CMK (cell line): ENCODE data around the gene ENO1.
A peak's percentile ranks its signal among the peaks of the same experiment; 100 is the strongest.
"Not testable (repeated sequence)": the region's sequence is repeated elsewhere in the genome, so short reads cannot be mapped to it uniquely, and the experiment has no call there.

Experiments used
- DNase-seq: peaks from one replicate; pipeline ENCODE4 v3.0.0-alpha.2; 2010; ENCODE audit warnings: low read depth

The ENO1 gene

GRCh38 chr1:8845104-8846097, 33.1 kb downstream of the ENO1 start:
- no peak for DNase-seq

DNA sequence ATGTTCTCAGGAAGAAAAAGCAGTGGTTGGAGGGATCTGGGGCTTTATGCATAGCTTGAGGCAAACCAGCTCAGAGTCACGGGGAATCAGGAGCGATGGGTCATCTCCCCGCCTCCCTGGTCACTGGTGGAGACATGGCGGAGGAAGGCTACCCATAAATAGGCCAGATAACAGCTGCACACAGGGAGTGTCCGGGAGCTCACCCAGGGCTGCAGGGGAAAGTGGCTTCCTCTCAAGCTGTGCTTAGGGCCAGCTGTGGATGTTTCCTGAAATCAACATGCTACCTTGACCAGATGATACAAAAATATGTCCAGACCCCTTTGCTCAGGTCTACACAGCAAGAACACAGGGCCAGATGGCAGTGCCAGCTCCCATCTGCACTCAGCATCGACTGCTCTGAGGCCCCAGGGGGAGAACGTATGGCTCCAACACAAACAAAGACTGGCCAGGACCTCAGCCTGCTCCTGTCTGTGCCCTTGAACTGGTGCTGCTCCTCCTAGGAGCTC, 33.9 kb downstream of the ENO1 start:
- no peak for DNase-seq

- no peak for DNase-seq
Observed at GRCh38 chr1:8841395-8841794, 37.1 kb downstream of the ENO1 start.

DNA sequence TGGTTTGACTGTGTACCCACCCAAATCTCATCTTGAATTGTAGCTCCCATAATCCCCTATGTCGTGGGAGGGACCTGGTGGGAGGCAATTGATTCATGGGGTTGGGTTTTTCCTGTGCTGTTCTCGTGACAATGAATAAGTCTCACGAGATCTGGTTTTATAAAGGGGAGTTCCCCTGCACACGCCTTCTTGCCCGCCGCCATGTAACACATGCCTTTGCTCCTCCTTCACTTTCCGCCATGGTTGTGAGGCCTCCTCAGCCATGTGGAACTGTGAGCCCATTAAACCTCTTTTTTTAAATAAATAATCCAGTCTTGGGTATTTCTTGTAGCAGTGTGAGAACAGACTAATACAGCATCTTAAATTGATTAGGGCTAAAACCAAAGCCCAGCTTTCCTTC, 38.5 kb downstream of the ENO1 start:
- DNase-seq: no peak

DNA sequence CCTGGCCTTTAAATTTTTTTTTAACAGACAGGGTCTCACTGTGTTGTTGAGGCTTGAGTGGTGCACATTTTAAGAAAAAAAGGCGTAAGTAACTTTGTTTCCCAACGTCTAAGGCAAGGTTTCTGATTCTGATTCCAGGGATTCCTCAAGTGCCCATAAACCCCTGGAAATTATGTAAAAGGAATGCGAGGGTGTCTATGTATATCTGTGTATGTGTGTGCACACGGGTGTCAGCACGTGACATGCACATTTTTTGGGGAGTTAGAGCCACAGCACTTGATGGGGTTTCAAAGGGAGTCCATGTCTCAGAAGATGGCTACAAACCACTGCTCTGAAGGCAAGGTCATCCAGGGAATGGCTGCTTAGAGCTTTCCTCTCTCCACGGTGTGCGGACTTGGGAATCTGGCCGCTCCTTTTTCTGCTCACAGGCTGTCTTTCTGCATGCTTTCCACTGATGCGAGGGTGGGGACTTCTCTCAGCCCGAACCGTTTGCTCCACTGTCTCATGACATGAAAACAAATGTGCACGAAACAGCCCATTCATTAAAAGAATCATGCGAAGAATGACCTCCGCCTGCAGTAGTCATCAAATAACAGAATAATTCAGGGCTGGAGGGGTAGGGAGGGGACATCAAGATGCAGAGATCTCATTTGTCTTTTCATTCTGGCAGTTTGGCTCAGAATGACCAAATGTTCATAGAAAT, 42.4 kb downstream of the ENO1 start:
- no peak for DNase-seq

- DNase-seq: no peak
Observed at GRCh38 chr1:8831340-8831739, 47.1 kb downstream of the ENO1 start.

DNA sequence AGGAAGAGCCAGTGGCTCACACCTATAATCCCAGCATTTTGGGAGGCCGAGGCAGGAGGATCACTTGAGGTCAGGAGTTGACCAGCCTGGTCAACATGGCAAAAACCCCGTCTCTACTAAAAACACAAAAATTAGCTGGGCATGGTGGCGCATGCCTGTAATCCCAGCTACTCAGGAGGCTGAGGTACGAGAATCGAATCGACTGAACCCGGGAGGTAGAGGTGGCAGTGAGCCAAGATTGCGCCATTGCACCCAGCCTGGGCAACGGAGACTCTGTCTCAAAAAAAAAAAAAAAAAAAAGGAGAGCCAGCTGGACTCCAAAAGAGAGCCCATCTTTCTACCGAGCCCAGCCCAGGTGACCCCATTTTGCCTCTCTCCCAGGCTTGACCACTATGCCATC, 47.8 kb downstream of the ENO1 start:
- not testable (repeated sequence) for DNase-seq

- no peak for DNase-seq
Observed at GRCh38 chr1:8825985-8826481, 52.5 kb downstream of the ENO1 start.

DNA sequence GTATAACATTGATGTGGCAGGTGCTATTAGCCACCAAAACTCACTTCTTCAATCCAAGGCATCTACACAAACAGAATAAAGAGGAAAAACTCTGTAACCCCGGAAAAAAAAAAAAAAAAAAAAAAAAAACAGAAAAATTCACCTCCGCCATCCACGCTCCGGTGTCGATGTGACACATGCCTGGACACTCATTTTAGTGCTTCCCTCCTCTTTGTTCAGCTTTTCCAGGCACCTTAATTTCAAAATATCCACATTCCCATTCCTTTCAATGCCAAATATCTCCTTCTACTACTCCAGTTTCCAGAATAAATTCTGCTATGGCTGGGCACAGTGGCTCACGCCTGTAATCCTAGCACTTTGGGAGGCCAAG, 55.2 kb downstream of the ENO1 start:
- DNase-seq: no peak

GRCh38 chr1:8822373-8823294, 55.9 kb downstream of the ENO1 start:
- peak; percentile 65 for DNase-seq

GRCh38 chr1:8821084-8821483, 57.4 kb downstream of the ENO1 start:
- no peak for DNase-seq

GRCh38 chr1:8818789-8819188, 59.7 kb downstream of the ENO1 start:
- not testable (repeated sequence) for DNase-seq

DNA sequence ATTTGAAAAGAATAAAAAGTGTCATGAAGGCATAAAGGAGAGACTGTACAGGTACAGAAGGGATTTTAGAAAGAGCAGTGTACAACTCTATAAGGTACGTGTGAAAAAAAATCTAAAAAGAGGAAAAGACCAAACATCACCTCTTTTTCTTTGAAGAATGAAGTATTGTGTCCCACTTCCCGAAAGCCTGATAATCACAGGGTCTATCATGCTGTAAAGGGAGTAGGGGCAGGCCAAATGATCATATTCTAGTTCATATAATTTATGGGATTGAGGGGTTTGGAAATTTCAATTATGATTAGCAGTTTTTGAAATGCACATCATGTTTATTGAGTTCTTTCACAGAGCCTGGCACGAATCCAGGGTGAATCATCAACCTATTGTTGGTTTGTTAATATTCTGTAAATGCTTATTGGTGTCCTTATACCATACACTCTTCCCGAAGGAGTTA, 60.1 kb downstream of the ENO1 start:
- DNase-seq: no peak

GRCh38 chr1:8817412-8818324, 60.8 kb downstream of the ENO1 start, which contains the start of gene RERE:
Gene RERE, minus strand, starts transcription at chr1:8817640.
- peak; percentile 94 for DNase-seq

DNA sequence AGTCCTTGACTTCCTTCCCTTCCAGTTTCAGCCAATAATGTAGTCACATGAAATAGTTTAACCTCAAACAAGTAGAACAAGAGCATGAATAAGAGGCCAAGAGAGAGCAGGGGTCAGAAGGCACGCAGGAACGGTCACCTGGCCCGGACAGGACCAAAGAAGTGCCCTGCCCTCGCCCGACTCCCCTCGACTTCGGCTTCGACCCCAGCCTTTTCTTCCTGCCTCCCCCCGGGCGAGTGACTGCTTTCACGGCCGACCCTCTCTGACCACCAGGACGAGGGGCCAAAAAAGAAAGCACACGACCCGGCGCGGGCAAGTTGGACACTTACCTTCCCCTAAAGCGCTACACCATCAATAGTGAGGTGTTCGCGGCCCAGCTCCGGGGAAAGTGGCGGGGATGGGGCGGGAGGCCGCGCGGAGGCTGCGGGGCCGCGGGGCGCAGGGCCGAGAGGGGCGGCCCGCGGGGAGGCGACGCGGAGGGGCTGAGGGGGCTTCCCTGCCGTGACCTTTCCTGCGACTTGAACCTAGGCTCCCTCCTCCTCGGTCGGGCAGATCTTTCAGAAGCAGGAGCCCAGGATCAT, 61.6 kb downstream of the ENO1 start:
- no peak for DNase-seq

DNA sequence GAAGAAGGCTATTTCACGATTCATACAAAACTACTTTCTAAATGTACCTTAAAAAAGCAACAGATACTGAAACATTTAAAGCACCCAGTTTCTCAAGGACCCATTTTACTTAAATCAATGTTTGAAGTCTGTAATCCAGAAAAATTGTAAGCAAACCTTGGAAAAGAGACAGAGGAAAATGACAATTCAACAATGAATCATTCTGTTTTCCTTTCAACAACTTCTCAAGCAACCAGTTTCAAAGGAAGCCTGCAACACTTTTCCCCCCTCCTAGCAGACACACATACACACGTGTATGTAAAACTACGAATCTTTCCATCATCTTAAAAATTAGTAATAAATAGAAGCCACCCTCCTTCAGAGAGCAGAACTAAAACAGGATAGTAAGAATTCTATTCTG, 62.2 kb downstream of the ENO1 start:
- no peak for DNase-seq

DNA sequence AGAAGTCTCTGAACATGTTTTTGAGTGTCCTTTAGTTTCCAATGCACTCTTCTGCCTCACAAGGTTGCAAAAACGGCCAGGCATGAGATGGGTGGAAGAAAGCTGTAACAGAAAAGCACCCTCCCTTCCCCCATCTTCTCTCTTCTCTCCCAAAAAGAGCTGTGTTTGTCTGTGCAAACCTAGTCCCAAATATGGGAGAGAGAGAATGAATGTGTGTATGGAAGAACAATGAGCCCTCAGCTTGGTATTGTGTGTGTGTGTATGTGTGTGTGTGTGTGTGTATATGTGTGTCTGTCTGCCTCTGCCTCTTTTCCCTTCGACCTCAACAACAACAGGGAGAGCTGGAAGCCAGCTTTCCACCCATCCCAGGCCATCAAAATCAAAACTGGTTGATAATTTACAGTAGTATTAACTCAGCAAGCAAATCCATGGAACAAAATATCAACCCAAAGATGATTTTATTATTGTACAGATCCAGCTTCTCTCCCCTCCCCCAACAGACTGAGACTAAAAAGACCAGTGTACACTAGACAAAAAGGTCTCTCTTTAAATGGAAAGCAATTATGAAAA, 62.8 kb downstream of the ENO1 start:
- DNase-seq: peak; percentile 37

DNA sequence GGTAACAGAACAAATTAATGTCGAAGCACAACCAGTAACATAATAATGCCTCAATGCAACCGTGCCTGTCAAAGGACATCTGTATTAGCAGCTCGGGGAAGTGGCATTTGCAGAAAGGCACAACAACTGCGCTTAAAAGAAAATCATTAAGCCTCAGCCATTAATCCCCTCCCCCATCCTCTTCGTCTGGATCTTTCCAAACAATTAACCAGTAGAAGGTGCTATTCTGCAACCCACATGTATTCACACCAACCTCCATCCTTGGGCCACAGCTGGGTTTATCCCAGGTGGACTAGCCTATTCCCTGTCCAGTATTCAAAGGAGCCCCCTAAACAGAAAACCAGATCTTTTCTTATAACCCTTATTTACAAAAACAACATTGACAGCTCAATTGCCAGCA, 63.6 kb downstream of the ENO1 start:
- no peak for DNase-seq

DNA sequence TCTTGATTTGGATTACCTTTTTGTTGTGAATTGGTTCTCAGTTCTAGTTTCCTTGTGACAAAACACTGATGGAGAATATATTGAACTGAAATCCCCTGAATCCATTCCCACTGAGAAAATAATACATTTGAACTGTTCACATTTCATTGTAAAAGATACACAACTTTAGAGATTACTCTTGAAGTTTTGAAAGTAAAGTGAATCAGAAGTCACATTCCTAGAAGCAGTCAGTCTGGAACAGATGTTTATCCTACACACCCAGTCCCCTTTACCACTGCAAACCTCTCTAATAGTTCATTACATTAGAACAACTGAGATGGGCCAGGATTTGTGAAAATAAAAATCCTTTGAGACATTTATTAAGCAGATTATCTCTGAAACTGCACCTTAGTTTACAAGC, 64.5 kb downstream of the ENO1 start:
- DNase-seq: no peak
